HepG2 (cell line): ENCODE data around the gene TST. TPM values are rescaled to one million over a fixed set of nuclear protein-coding genes. Genes with fewer than 3 reads are reported as not detected.
A peak's percentile ranks its signal among the peaks of the same experiment; 100 is the strongest.

Experiments
- AFF4 ChIP-seq: sonication (generic); formaldehyde crosslinking; IDR thresholded peaks from 2 replicates; pipeline ENCODE4 v1.4.0; 2020; ENCODE audit warnings: missing genetic modification reagents
- GLMP ChIP-seq: sonication (generic); formaldehyde crosslinking; IDR thresholded peaks from 2 replicates; pipeline ENCODE4 v1.9.0; 2021; ENCODE audit warnings: missing genetic modification reagents, mild to moderate bottlenecking, borderline replicate concordance
- HCFC1 ChIP-seq: fragments of 150-350 bp; IDR thresholded peaks from 2 replicates; pipeline ENCODE4 v1.6.1; 2014; ENCODE audit warnings: low read depth, low read length
- HDAC2 ChIP-seq: sonication (generic); formaldehyde crosslinking; IDR thresholded peaks from 2 replicates; pipeline ENCODE4 v1.4.0; 2020; ENCODE audit warnings: missing genetic modification reagents
- HNF4G ChIP-seq, 2 experiments: sonication (generic) in 1 of 2; formaldehyde crosslinking in 1 of 2; IDR thresholded peaks; 2 replicates each; pipeline versions ENCODE4 v1.4.0 to v1.6.1; 2011 to 2020; ENCODE audit warnings: borderline replicate concordance in 2 of 2, low read depth in 2 of 2, mild to moderate bottlenecking in 2 of 2, low read length in 1 of 2, missing genetic modification reagents in 1 of 2, moderate library complexity in 1 of 2
- JDP2 ChIP-seq: sonication (generic); formaldehyde crosslinking; IDR thresholded peaks from 2 replicates; pipeline ENCODE4 v1.8.1; 2022; ENCODE audit warnings: missing genetic modification reagents, borderline replicate concordance
- KDM5B ChIP-seq: sonication (generic); formaldehyde crosslinking; IDR thresholded peaks from 2 replicates; pipeline ENCODE4 v1.4.0; 2020; ENCODE audit warnings: missing genetic modification reagents, mild to moderate bottlenecking, borderline replicate concordance
- MEF2D ChIP-seq: sonication (generic); formaldehyde crosslinking; IDR thresholded peaks from 2 replicates; pipeline ENCODE4 v1.5.1; 2020; ENCODE audit warnings: mild to moderate bottlenecking, missing genetic modification reagents
- NFYC ChIP-seq: IDR thresholded peaks from 2 replicates; pipeline ENCODE4 v1.6.1; 2016; ENCODE audit warnings: missing genetic modification reagents, missing compliant biosample characterization
- SIX1 ChIP-seq: sonication (generic); formaldehyde crosslinking; IDR thresholded peaks from 2 replicates; pipeline ENCODE4 v1.4.0; 2020; ENCODE audit warnings: missing genetic modification reagents, borderline replicate concordance
- ZBTB43 ChIP-seq: sonication (generic); formaldehyde crosslinking; conservative IDR thresholded peaks from 2 replicates; pipeline ENCODE4 v1.4.0; 2020; ENCODE audit warnings: missing genetic modification reagents
- ZNF510 ChIP-seq: sonication (generic); formaldehyde crosslinking; IDR thresholded peaks from 2 replicates; pipeline ENCODE4 v1.4.0; 2020; ENCODE audit warnings: low read depth, mild to moderate bottlenecking, missing genetic modification reagents
- ZNF720 ChIP-seq: sonication (generic); formaldehyde crosslinking; IDR thresholded peaks from 2 replicates; pipeline ENCODE4 v1.4.0; 2020; ENCODE audit warnings: missing genetic modification reagents
- polyA plus RNA-seq, 8 experiments: library from polyadenylated mRNA; depleted of rRNA in 3 of 8; stranded (reverse) in 7 of 8; unstranded in 1 of 8; fragments of >200 nt; fragmentation: Illumina TruSeq in 4 of 8; extraction: Trizol in 4 of 8; gene quantifications; 2 replicates each; pipeline versions ENCODE4 v1.2.1 to v1.2.3, GENCODE V29; 2011 to 2016; ENCODE audit warnings: low read depth in 4 of 8, missing spikeins in 1 of 8, mixed read lengths in 1 of 8; ENCODE audit not compliant: insufficient read depth in 1 of 8
- total RNA-seq, 5 experiments: library from RNA; depleted of rRNA; stranded (reverse); fragments of >200 nt; fragmentation: Illumina TruSeq; extraction: Trizol; gene quantifications; 2 replicates each; pipeline ENCODE4 v1.2.3, GENCODE V29; 2016; ENCODE audit warnings: low read depth in 1 of 5
- TF ChIP-seq, protein P1 (sequence below): sonication (generic); formaldehyde crosslinking; IDR thresholded peaks from 2 replicates; pipeline ENCODE4 v1.8.0; 2022; ENCODE audit warnings: missing genetic modification reagents, mild to moderate bottlenecking, inconsistent platforms, borderline replicate concordance
- TF ChIP-seq, protein P2 (sequence below): sonication (generic); formaldehyde crosslinking; IDR thresholded peaks from 2 replicates; pipeline ENCODE4 v1.4.0; 2020; ENCODE audit warnings: missing genetic modification reagents, borderline replicate concordance

TST gene
- total and polyA plus RNA-seq, 2 of the 13 experiments (the other 11 are each of a cell fraction or from before 2014, with no cell fraction given): 44.6 to 63.6 TPM

DNA sequence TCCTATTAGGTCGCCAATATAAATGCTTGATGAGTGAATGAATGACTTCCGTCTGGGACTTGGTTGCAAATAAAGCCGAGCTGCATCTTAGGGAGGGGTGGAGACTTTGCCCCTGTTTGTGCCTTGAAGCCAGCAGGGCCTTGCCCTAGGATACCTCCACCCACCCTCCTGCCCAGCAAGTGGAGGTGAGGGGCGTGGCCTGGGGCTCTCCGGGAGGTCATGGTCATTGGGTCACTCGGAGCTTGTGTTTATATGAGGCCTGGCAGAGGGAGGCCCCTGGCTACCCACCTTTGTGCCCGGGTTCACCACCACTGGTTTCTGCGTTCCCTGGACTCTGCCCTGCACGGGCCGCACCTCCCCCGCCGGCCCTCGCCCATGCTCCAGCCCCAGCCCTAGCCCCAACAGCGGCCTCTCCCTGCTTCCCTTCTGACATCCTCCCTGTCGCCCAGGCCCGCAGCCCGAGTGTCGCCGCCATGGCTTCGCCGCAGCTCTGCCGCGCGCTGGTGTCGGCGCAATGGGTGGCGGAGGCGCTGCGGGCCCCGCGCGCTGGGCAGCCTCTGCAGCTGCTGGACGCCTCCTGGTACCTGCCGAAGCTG lies 4.6 kb upstream of the TST start (continued):
- TF ChIP-seq GLMP (CRISPR knock-in tag): no peak
- no peak for TF ChIP-seq ZNF720 (CRISPR knock-in tag)
- no peak; the same call in 1 of the 2 replicates for TF ChIP-seq HDAC2
- TF ChIP-seq JDP2 (CRISPR knock-in tag): no peak
- TF ChIP-seq ZNF510 (CRISPR knock-in tag): no peak
- TF ChIP-seq, protein P1, sequence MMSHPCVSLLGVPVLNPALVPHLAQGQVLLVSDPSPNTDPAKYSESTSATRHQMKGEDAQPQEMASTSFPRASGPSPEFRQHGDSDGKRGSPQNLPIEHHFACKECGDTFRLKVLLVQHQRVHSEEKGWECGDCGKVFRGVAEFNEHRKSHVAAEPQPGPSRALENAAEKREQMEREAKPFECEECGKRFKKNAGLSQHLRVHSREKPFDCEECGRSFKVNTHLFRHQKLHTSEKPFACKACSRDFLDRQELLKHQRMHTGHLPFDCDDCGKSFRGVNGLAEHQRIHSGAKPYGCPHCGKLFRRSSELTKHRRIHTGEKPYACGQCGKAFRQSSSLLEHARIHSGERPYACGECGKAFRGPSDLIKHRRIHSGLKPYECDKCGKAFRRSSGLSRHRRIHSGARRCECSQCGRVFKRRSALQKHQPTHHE (CRISPR knock-in tag): no peak
- TF ChIP-seq HNF4G (IDR thresholded peaks at IDR 0.05; ENCODE audit: borderline replicate concordance, low read depth, low read length): peak; percentile 97
- TF ChIP-seq HNF4G (CRISPR knock-in tag; IDR thresholded peaks at IDR 0.05; ENCODE audit: borderline replicate concordance, low read depth): peak; percentile 93
- TF ChIP-seq NFYC: no peak
- TF ChIP-seq AFF4: no peak
- TF ChIP-seq, protein P2, sequence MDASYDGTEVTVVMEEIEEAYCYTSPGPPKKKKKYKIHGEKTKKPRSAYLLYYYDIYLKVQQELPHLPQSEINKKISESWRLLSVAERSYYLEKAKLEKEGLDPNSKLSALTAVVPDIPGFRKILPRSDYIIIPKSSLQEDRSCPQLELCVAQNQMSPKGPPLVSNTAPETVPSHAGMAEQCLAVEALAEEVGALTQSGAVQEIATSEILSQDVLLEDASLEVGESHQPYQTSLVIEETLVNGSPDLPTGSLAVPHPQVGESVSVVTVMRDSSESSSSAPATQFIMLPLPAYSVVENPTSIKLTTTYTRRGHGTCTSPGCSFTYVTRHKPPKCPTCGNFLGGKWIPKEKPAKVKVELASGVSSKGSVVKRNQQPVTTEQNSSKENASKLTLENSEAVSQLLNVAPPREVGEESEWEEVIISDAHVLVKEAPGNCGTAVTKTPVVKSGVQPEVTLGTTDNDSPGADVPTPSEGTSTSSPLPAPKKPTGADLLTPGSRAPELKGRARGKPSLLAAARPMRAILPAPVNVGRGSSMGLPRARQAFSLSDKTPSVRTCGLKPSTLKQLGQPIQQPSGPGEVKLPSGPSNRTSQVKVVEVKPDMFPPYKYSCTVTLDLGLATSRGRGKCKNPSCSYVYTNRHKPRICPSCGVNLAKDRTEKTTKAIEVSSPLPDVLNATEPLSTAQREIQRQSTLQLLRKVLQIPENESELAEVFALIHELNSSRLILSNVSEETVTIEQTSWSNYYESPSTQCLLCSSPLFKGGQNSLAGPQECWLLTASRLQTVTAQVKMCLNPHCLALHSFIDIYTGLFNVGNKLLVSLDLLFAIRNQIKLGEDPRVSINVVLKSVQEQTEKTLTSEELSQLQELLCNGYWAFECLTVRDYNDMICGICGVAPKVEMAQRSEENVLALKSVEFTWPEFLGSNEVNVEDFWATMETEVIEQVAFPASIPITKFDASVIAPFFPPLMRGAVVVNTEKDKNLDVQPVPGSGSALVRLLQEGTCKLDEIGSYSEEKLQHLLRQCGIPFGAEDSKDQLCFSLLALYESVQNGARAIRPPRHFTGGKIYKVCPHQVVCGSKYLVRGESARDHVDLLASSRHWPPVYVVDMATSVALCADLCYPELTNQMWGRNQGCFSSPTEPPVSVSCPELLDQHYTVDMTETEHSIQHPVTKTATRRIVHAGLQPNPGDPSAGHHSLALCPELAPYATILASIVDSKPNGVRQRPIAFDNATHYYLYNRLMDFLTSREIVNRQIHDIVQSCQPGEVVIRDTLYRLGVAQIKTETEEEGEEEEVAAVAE (CRISPR knock-in tag): 0 out of 2 replicates have a peak, but pooled peaks have one; percentile 60
- TF ChIP-seq ZBTB43: 0 out of 2 replicates have a peak, but pooled peaks have one; percentile 42
- TF ChIP-seq HCFC1: no peak
- TF ChIP-seq SIX1 (CRISPR knock-in tag): no peak
- peak; percentile 60; the same call in 1 of the 2 replicates for TF ChIP-seq MEF2D (CRISPR knock-in tag)
- peak; percentile 44; the same call in 1 of the 2 replicates for TF ChIP-seq KDM5B (CRISPR knock-in tag)
